Astrocyte of the hippocampus (primary cell): ENCODE data around the gene LCP1.

Experiments
- DNase-seq: peaks from one replicate; pipeline ENCODE4 v3.0.0; 2011; ENCODE audit warnings: low read depth, low spot score

Gene LCP1

GRCh38 chr13:46158983-46159382, 23.0 kb downstream of the LCP1 start:
- no peak for DNase-seq

GRCh38 chr13:46158222-46158621, 23.8 kb downstream of the LCP1 start:
- no peak for DNase-seq

GRCh38 chr13:46154136-46154801, 27.7 kb downstream of the LCP1 start:
- peak; percentile 14 for DNase-seq

- no peak for DNase-seq
These were observed 29.2 kb downstream of the LCP1 start for GRCh38 chr13:46152627-46153328.

GRCh38 chr13:46150134-46150693, 31.8 kb downstream of the LCP1 start:
- DNase-seq = no peak

- peak; percentile 62 for DNase-seq
These were observed 32.5 kb downstream of the LCP1 start for GRCh38 chr13:46149272-46150133.

GRCh38 chr13:46146898-46147297, 35.1 kb downstream of the LCP1 start:
- DNase-seq = no peak

GRCh38 chr13:46145950-46146349, 36.0 kb downstream of the LCP1 start:
- DNase-seq = no peak

- no peak for DNase-seq
These were observed 36.8 kb downstream of the LCP1 start for GRCh38 chr13:46145135-46145534.

- DNase-seq = no peak
These were observed 38.7 kb downstream of the LCP1 start for GRCh38 chr13:46143184-46143701.

- DNase-seq = no peak
These were observed 39.2 kb downstream of the LCP1 start for GRCh38 chr13:46142776-46143175.

- DNase-seq = no peak
These were observed 41.9 kb downstream of the LCP1 start for GRCh38 chr13:46140044-46140443.

GRCh38 chr13:46137627-46138317, 44.2 kb downstream of the LCP1 start:
- DNase-seq = no peak

GRCh38 chr13:46136688-46137087, 45.3 kb downstream of the LCP1 start:
- no peak for DNase-seq

GRCh38 chr13:46134961-46135522, 46.9 kb downstream of the LCP1 start:
- peak; percentile 22 for DNase-seq

- no peak for DNase-seq
These were observed 47.5 kb downstream of the LCP1 start for GRCh38 chr13:46134494-46134893.

GRCh38 chr13:46132109-46132508, 49.9 kb downstream of the LCP1 start:
- no peak for DNase-seq

- DNase-seq = no peak
These were observed 50.3 kb downstream of the LCP1 start for GRCh38 chr13:46131705-46132104.

GRCh38 chr13:46129955-46130618, 51.9 kb downstream of the LCP1 start:
- DNase-seq = no peak

GRCh38 chr13:46129124-46129523, 52.9 kb downstream of the LCP1 start:
- DNase-seq = no peak
